ENCODE measurements around the gene AP2S1. TPM values are rescaled to one million over a fixed set of nuclear protein-coding genes. Genes with fewer than 3 reads are reported as not detected.

The AP2S1 gene
- total RNA-seq, result 152 and 174 TPM in 2 replicates

DNA sequence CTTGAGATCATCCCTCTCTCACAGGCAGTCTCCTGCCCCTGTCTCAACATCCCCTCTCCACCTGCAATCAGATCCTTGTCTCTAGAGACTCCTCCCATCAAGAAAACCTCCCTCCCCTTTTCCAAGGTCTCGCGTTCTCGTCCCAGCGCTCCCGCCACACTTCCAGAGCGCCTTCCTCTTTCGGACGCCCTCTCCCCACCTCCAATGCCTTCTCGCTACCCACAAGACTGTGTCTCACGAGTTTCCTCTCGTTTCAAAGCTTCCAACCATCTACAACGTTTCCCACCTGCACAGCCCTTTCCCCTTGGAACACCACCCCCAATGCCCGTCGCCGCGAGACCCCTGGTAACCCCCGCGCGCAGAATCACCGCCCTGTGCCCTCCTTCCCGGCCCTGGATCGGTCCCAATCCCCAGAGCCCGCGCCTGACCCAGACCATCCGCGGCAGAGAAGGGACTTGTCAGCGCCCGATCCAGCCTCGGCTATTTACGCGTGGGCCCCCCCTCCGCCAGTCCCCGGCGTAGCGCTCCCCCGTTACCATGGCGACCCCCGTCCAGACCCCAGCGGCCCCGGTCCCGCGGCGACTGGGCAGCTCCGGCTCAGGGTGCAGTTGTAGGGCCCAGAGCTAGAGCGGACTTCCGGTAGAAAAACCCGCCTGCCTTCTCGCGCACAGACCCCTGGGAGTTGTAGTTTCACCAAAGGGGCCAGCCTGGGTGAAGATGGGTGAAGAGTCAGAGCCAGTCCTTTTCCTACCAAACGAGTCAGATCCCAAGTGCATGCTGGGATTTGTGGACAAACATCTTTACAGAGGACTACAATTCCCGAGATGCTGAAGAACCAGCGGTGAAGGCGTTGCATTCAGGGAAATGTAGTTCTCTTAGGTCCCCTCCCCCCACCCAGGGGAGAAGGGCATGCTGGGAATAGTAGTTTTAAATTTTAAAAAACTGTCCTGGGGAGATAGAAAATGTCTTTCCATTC is at the start of gene AP2S1:
AP2S1 (minus strand) TSS at position 619 of the 976 bp plus-strand sequence; CDS start at position 539, 80 bp downstream.

DNA sequence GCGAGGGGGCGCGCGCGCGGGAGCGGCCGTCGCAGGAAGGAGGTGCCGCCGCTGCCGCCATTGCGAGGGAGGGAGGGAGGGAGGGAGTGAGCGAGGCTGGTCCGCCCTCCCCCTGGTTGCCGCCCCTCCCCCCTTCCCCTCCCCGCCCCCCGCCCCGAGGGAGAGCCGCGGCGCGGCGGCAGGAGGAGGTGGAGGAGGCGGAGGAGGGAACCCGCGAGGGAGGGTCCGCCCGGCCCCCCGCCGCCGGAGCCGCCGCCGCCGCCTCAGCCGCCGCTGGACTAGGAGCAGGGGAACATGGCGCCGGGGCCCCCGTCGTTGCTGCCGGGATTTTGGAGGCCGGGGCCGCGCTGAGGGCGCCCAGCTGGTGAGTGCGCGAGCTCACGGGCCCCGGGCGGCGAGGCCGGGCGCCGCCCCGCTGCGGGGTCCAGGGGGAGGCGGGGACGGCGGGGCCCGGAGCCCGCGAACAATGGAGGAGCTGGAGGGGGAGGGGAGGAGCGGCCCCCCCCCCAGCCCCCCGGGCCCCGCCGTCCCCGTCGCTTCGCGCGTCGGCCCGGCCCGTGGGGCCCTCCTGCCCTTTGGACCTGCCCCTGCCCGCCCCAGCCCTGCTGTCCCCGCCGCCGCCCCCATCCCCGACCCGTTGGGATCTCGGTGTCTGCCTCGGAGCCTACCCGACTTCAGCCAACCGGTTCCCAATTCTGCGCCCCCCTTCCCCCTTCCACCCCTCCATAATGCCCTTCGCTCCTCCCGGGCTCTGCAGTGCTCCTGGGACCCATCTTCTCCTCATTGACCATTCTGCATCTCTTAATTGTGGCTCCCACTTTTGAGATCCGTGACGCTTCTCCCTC is 10.4 kb upstream of the AP2S1 start, which contains the start of gene ARHGAP35:
ARHGAP35 (plus strand) TSS at position 152 of the 845 bp plus-strand sequence. CDS start 57,679 bp downstream, outside the sequence.

DNA sequence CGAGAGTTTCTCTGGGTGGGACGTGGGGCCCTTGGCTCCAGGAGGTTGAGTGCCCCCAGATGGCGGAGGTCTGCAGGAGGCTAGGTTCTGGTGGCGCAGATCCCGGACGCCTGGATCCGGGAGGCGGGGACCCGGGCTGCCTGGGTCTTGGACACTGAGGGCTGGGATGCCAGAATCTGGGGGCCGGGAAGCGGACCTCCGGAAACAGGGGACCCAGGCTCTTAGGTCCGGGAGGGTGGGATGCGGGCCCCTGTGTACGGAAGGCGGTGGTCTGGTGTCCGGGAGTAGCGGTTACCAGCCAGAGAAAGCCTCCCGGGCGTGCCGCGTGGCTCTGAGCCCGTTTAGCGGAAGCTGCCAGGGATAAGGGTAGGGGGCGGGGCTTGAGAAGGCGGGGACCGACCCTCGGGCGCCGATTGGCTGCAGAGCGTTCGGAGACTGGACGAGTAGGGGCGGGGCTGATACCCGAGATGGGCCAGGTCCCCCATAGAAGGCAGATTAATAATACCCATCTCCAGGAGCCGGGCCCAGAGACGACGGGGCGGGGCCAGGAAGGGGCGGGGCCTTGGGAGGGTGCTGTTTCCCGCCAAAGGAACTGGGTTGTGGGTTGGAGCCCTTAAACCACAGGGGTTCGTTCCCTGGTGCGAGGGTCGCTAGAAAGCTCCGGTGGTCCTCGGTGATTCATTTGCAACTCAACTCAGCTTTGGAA is 62.2 kb downstream of the AP2S1 start, which contains the start of gene SLC1A5:
SLC1A5 (minus strand) TSS at position 333 of the 706 bp plus-strand sequence. CDS start 629 bp downstream, outside the sequence.

Other genes starting within 250 kb of the AP2S1 start
- 179 and 296 TPM in 2 replicates for gene CALM3, start 249.5 kb downstream of the AP2S1 start, total RNA-seq
- 7.5 and 16.3 TPM in 2 replicates for gene PTGIR, start 225.8 kb downstream of the AP2S1 start, total RNA-seq
- not detected in 2 replicates for gene GNG8, start 214.6 kb downstream of the AP2S1 start, total RNA-seq
- gene DACT3, start 189.7 kb downstream of the AP2S1 start, total RNA-seq, result 2.9 and 5.9 TPM in 2 replicates
- 11.3 and 18.8 TPM in 2 replicates for gene PRKD2, start 133.7 kb downstream of the AP2S1 start, total RNA-seq
- 19.7 and 22.6 TPM in 2 replicates for gene FKRP, start 104.8 kb downstream of the AP2S1 start, total RNA-seq
- 37.8 and 51.4 TPM in 2 replicates for gene STRN4, start 104.4 kb downstream of the AP2S1 start, total RNA-seq
- gene SLC1A5, start 62.3 kb downstream of the AP2S1 start, total RNA-seq, result 76.4 and 167 TPM in 2 replicates
- gene ARHGAP35, start 10.2 kb upstream of the AP2S1 start, total RNA-seq, result 42.6 and 49.3 TPM in 2 replicates
- 3.4 and 5.6 TPM in 2 replicates for gene NPAS1, start 169.0 kb upstream of the AP2S1 start, total RNA-seq
- gene TMEM160, start 197.8 kb upstream of the AP2S1 start, total RNA-seq, result 13.5 and 21.7 TPM in 2 replicates